OCI-LY7 (cell line): ENCODE measurements around the gene PLXNC1.

Experiments used
- CTCF ChIP-seq: fragments of 200-600 bp; sonication (generic); conservative IDR thresholded peaks from 2 replicates; pipeline ENCODE4 v1.5.1; 2014; ENCODE audit warnings: mild to moderate bottlenecking, antibody characterized with exemption, low read length, moderate library complexity, mixed read lengths
- EZH2phosphoT487 ChIP-seq: fragments of 200-600 bp; sonication (generic); IDR thresholded peaks from 2 replicates; pipeline ENCODE4 v1.6.1; 2018; ENCODE audit warnings: low read depth, borderline replicate concordance, mild to moderate bottlenecking, mixed run types, antibody characterized with exemption, low read length, moderate library complexity, mixed read lengths

- TF ChIP-seq CTCF, result no peak
- TF ChIP-seq EZH2phosphoT487, result no peak
Measured at GRCh38 chr12:94318181-94318580, 169.8 kb downstream of the PLXNC1 start.
